Left ventricle myocardium inferior (tissue), 1 donor: ENCODE results near the gene SULT4A1. TPM values are rescaled to one million over a fixed set of nuclear protein-coding genes. Genes with fewer than 3 reads are reported as not detected.
A peak's percentile ranks its signal among the peaks of the same experiment; 100 is the strongest.

Source experiments
- DNase-seq: peaks from one replicate; pipeline ENCODE4 v3.0.0-alpha.2; 2020
- H3K27ac ChIP-seq: fragments of 200-600 bp; replicated peaks from 2 replicates; pipeline ENCODE4 v1.8.0; 2021
- H3K27me3 ChIP-seq: fragments of 200-600 bp; 2 replicates; pipeline ENCODE4 v1.8.0; 2021; ENCODE audit warnings: low read depth
- H3K36me3 ChIP-seq: fragments of 200-600 bp; 2 replicates; pipeline ENCODE4 v1.8.0; 2021
- H3K4me1 ChIP-seq: fragments of 200-600 bp; 2 replicates; pipeline ENCODE4 v1.8.0; 2021
- H3K4me3 ChIP-seq: fragments of 200-600 bp; 2 replicates; pipeline ENCODE4 v1.8.0; 2021; ENCODE audit warnings: mild to moderate bottlenecking, moderate library complexity
- H3K9me3 ChIP-seq: fragments of 200-600 bp; replicated peaks from 2 replicates; pipeline ENCODE4 v1.8.0; 2021
- CTCF ChIP-seq: fragments of 200-600 bp; IDR thresholded peaks from 2 replicates; pipeline ENCODE4 v1.8.0; 2021; ENCODE audit warnings: antibody characterized with exemption, mild to moderate bottlenecking, borderline replicate concordance
- intact Hi-C: fragments of 100-400 bp; cut with micrococcal nuclease; formaldehyde crosslinking; loops from one replicate; pipeline ENCODE4 v1.11.0; 2022
- total RNA-seq: library from RNA; stranded (reverse); fragmentation: NEBNext Ultra II Directional; extraction: Animal tissue kit (Norgen Biotek cat#: 25700); gene quantifications from one replicate; pipeline ENCODE4 v1.2.1, GENCODE V29; 2021
- donor health status: DM: no; HTN: yes; CAD: no; lungs with severe emphysema.

SULT4A1 gene
- total RNA-seq, 1 donor from 2014 or later, result 0.08 TPM

- Histone ChIP-seq H3K9me3 (peaks cover 6% of the 10 kb centered on the region), H3K4me3 (no peak overlapping the region), H3K4me1 (peaks cover 8% of the 10 kb centered on the region), H3K27ac (no peak overlapping the region), H3K27me3 (no peaks in the 10 kb centered on the region), H3K36me3 (no peaks in the 10 kb centered on the region)
- TF ChIP-seq CTCF, result no peak
- intact Hi-C loops, result no loop called here
- no peak for DNase-seq
Observed at GRCh38 chr22:43795320-43795719, 67.0 kb downstream of the SULT4A1 start.

GRCh38 chr22:43792905-43793304, 69.4 kb downstream of the SULT4A1 start:
- H3K4me3 ChIP-seq, result no peak overlapping the region
- H3K27ac ChIP-seq, result no peak overlapping the region
- no peak for TF ChIP-seq CTCF
- no peaks in the 10 kb centered on the region for H3K36me3 ChIP-seq
- no peak for DNase-seq
- peaks cover 18% of the 10 kb centered on the region for H3K4me1 ChIP-seq
- no peaks in the 10 kb centered on the region for H3K27me3 ChIP-seq
- intact Hi-C loops, result no loop called here
- peaks cover 1% of the 10 kb centered on the region for H3K9me3 ChIP-seq

- Histone ChIP-seq H3K36me3 (no peaks in the 10 kb centered on the region), H3K27ac (peak overlapping the region; percentile 18), H3K27me3 (no peaks in the 10 kb centered on the region), H3K9me3 (peaks cover 8% of the 10 kb centered on the region), H3K4me1 (peaks cover 9% of the 10 kb centered on the region), H3K4me3 (no peak overlapping the region)
- TF ChIP-seq CTCF, result no peak
- intact Hi-C loops, result no loop called here
- peak; percentile 28 for DNase-seq
Observed at GRCh38 chr22:43789452-43789851, 72.9 kb downstream of the SULT4A1 start.

- Histone ChIP-seq H3K36me3 (no peaks in the 10 kb centered on the region), H3K27me3 (no peaks in the 10 kb centered on the region), H3K4me1 (peaks cover under 1% of the 10 kb centered on the region), H3K9me3 (peaks cover 8% of the 10 kb centered on the region), H3K27ac (no peak overlapping the region), H3K4me3 (no peak overlapping the region)
- intact Hi-C loops, result no loop called here
- TF ChIP-seq CTCF, result no peak
- DNase-seq, result no peak
Observed at GRCh38 chr22:43783777-43784176, 78.5 kb downstream of the SULT4A1 start.

- intact Hi-C loops, result no loop called here
- no peak overlapping the region for H3K4me3 ChIP-seq
- DNase-seq, result no peak
- no peak for TF ChIP-seq CTCF
- H3K27ac ChIP-seq, result no peak overlapping the region
- peaks cover 2% of the 10 kb centered on the region for H3K9me3 ChIP-seq
- no peaks in the 10 kb centered on the region for H3K27me3 ChIP-seq
- no peaks in the 10 kb centered on the region for H3K4me1 ChIP-seq
- no peaks in the 10 kb centered on the region for H3K36me3 ChIP-seq
Observed at GRCh38 chr22:43782448-43782847, 79.9 kb downstream of the SULT4A1 start.

GRCh38 chr22:43777286-43777685, 85.0 kb downstream of the SULT4A1 start:
- no peak for DNase-seq
- H3K4me1 ChIP-seq, result no peaks in the 10 kb centered on the region
- H3K4me3 ChIP-seq, result no peak overlapping the region
- H3K9me3 ChIP-seq, result no peaks in the 10 kb centered on the region
- intact Hi-C loops, result no loop called here
- TF ChIP-seq CTCF, result no peak
- no peaks in the 10 kb centered on the region for H3K27me3 ChIP-seq
- no peak overlapping the region for H3K27ac ChIP-seq
- no peaks in the 10 kb centered on the region for H3K36me3 ChIP-seq
